Measurements from ENCODE around the gene RAB7A.
"Not testable (repeated sequence)": the region's sequence is repeated elsewhere in the genome, so short reads cannot be mapped to it uniquely, and the experiment has no call there.

The RAB7A gene

GRCh38 chr3:128712848-128713247, 13.1 kb upstream of the RAB7A start:
- DNase-seq, result no peak

DNA sequence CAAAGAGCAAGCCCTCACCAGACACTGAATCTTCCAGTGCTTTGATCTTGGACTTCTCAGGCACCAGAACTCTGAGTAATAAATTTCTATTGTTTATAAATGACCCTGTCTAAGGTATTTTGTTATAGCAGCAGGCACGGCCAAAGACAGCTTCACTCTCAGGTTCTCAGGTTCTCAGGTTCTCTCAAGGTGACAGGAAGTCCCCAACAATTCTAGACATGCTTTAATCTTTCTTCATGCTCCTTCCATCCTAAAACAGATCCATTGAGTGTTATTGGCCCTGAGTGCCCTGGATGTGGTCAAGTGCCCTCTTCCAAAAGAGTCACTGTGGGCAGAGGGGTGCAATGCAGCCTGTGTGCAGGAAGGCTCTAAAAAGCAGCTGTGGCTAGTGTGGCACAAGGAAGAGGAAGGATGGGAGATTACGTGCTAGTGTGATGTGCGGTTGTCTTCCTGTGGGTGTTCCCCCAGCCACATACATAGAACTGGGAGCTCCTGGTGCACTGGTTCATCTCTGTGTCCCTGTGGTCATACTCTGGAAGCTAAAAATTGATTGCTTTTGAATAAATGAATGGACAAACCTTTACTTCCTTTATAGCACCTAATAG, 11.0 kb upstream of the RAB7A start:
- DNase-seq, result peak; percentile 44

GRCh38 chr3:128718892-128719291, 7.1 kb upstream of the RAB7A start:
- not testable (repeated sequence) for DNase-seq

GRCh38 chr3:128720891-128721290, 5.1 kb upstream of the RAB7A start:
- no peak for DNase-seq

GRCh38 chr3:128723477-128723876, 2.5 kb upstream of the RAB7A start:
- no peak for DNase-seq

DNA sequence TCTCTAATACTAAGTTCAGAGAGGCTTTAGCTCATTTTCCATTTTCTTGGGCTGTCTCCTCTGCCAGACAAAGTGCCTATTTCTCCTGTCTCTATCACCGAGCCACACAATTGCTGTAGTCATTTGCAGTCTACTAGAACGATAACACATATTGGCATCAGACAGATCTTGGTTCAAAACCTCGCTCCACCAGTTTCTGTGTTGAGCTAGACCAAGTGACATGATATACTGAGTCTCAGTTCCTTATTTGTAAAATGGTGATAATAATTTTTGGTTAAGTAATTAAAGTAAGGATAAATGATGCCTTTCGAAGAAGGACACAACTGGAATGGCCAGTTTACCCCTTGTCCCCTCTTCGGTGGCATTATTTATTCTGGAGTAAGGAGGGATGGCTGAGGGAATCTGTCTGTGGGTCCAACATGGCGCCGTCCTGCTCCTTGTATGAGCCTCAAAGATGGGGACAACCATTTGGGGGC, 398 bp upstream of the RAB7A start:
- no peak for DNase-seq

GRCh38 chr3:128727059-128727458, 1.1 kb downstream of the RAB7A start:
- no peak for DNase-seq

DNA sequence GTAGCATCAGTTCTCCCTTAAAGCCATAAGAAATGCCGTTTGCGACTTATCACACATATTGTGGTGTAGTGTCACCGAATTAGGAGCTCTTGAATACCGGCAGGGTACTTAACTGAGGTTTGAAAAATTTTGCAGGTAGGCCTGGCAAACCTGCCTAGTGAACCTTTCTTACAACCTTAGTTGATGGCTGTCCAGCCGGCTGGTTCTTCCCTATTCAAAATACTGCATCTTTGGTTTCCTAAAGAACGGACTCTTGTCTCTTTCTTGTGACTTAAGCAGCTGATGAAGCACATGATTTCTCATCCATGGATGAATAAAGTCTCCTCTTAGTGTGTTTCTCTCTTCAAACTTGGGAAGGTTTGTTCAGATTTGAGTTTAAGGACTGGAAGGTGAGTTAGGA, 1.5 kb downstream of the RAB7A start:
- no peak for DNase-seq

DNA sequence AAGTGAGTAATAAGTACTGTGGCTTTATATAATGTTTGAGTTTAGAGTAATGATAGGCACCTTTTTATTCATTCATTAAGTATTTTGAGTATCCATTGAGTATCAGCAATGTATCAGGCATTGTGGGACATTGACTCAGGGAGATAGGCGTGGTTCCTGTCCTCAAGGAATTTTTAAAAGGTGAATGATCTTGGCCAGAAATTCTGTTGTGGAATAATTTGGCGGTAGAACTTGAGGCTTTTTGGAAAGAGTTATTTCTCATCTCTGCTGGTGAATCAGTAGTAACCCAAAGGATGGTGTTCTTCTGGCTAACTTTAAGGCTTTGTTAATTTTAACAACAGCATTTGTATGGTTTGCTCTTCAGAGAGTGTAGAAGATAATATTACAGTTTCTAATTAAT, 2.0 kb downstream of the RAB7A start:
- no peak for DNase-seq

DNA sequence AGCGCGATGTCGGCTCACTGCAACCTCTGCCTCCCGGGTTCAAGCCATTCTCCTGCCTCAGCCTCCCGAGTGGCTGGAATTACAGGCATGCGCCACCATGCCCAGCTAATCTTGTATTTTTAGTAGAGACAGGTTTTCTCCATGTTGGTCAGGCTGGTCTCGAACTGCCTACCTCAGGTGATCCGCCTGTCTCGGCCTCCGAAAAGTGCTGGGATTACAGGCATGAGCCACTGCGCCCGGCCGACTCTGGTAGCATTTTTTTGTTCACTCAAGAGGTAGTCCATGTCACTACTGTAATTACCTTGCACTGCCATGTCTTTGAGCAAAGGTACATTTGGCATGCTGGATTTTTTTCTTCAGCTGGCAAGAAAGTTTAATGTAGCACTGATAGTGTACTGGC, 2.5 kb downstream of the RAB7A start:
- not testable (repeated sequence) for DNase-seq

- no peak for DNase-seq
These were observed 4.5 kb downstream of the RAB7A start for GRCh38 chr3:128730471-128730870.

DNA sequence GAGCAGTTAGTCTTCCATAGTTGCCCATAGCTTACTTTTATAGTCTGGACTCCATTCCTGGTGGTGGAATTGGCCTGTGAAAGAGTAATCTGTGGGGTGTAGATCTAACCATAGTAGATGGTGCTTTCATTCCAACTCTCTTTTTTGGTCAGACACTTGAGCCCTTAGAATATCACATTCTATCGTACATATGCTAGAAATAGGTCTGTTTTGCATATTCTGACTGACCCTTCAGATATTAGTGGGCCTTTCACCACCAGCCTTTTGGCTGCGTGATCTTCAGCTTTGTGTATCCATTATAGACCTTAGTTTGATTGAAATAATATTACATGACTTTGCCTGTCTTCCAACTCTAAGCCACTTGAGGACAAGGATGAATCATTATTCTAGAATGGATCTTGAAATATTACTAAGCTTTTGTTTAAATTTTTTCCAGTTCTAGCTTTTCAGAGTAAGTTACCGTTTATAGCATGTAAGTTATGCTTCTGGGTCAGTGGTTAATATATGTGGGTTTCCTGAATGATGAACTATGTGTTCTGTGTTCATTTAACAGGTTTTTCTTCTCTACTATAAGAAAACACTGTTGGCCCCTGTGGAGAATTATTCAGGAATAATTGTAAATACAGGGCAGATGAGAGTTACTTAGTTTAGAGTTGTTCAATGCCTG, 8.7 kb downstream of the RAB7A start:
- no peak for DNase-seq

DNA sequence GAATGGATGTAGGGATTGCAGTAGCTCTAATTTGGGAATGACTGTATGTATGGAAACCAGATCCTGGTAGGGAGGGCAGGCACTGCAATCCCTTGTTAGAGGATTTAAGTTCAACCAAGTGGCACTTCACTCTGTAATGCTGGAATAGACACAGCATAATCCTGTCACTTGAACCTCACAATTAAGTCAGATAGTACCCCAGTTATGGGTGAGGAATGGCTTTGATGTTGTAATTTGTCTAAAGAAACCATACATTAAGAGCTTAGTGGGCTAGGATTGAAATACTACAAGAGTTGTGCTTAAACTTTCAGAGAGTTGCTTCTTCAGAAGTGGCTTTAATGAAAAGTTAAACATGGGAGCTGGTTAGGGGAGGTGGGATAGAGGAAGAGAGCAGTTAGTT, 9.3 kb downstream of the RAB7A start:
- DNase-seq, result no peak

- DNase-seq, result no peak
These were observed 9.9 kb downstream of the RAB7A start for GRCh38 chr3:128735884-128736283.

DNA sequence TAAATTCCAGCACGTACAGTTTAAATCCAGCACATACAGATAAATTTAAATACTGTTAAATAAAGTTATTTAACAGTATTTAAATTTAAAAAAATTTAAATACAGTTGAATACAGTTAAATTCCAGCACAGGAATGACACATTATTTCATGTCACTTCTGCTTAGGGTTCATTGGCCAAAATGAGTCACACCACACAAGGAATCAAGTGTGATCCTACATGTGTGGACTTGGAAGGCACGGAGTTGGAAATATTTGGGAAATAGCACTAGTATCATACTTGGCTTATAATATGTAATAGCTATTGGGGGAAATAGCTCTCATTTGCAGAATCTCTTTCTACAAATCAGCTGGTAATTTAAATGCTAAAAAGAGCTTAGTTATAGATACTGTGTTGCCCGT, 10.6 kb downstream of the RAB7A start:
- no peak for DNase-seq

DNA sequence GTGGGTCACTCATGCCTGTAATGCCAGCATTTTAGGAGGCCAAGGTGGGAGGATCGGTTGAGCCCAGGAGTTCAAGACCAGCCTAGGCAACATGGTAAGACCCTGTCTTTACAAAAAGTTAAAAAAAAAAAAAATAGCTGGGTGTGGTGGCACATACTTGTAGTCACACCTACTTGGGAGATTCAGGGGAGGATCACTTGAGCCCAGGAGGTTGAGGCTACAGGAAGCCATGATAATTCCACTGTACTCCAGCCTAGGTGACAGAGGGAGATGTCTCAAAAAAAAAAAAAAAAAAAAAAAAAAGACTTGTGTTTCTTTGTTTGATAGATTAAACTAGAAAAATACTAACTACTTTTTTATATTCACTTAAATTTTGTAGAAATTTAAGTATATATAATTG, 14.6 kb downstream of the RAB7A start:
- DNase-seq, result no peak

DNA sequence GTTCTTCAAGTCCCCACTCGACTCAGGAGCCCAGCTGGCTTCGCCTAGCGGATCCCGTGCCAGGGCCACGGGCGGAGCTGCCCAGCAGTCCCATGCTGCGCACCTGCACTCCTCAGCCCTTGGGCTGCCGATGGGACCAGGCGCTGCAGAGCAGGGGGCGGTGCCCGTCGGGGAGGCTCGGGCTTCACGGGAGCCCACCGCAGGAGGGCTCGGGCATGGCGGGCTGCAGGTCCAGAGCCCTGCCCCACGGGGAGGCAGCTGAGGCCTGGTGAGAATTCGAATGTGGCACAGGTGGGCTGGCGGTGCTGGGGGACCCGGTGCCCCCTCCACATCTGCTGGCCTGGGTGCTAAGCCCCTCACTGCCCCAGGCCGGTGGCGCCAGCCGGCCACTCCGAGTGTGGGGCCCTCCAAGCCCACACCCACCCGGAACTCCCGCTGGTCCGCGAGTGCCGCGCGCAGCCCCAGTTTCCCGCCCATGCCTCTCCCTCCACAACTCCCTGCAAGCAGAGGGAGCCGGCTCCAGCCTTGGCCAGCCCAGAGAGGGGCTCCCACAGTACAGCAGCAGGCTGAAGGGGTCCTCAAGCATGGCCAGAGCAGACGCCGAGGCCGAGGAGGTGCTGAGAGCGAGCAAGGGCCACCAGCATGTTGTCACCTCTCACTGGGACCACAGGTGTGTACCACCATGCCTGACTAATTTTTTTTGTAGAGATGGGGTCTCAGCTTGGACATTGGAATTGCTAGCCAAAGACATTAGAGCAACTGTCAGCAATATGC, 17.0 kb downstream of the RAB7A start:
- no peak for DNase-seq

DNA sequence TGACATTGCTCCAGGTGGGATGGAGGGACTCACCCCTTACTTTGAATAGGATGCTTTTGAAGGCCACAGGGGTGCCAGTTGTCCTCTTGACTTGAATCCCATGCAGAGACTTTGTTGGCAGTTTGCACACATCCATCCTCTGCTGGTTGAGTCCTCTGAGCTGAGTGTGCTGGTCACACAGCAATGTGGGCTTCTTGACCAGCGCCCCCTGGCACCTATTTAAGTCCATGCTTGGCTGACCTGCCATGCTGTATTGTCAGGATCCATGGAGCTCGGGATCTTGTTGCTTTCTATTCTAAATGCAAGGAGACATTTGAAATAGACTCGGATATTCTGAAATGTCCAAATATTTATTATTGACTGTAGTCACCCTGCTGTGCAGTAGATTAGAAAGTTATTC, 19.8 kb downstream of the RAB7A start:
- DNase-seq, result no peak

DNA sequence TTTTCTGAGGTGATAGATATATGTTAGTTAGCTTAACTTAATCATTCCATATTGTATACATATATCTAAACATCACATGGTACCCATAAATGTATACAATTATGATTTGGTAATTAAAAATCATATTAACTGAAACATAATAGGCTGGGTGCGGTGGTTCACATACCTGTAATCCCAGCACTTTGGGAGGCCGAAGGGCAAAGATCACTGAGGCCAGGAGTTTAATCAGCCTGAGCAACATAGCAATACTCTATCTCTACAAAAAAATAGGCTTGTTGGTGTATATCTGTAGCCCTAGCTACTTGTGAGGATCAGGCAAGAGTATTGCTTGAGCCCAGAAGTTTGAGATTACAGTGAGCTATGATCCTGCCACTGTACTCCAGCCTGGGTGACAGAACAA, 20.9 kb downstream of the RAB7A start:
- DNase-seq, result no peak

GRCh38 chr3:128748557-128748956, 22.6 kb downstream of the RAB7A start:
- DNase-seq, result no peak

DNA sequence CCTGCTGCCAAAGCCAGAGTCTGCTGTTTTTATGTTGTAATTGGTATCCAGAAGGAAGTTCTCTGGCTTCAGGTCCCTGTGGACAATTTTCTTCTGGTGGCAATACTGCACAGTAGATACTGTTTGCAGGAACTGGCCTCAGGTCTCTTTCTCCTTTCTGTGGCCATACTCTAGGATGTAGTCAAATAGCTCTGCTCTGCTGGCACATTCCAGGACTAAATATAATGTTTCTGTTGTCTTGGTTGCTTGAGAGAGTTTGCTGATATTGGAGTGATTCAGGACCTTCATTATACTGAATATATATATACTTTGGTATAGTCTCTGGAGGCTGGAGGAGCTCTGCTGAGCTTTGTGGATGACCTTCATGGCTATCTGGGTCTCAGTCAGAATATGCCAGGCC, 23.1 kb downstream of the RAB7A start:
- no peak for DNase-seq

DNA sequence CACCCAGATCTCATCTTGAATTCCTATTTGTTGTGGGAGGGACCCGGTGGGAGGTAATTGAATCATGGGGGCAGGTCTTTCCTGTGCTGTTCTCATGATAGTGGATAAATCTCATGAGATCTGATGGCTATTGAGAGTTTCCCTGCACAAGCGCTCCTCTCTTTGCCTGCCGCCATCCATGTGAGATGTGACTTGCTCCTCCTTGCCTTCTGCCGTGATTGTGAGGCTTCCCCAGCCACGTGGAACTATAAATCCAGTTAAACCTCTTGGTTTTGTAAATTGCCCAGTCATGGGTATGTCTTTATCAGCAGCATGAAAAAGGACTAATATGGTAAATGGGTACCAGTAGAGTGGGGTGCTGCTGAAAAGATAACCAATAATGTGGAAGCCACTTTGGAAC, 23.6 kb downstream of the RAB7A start:
- DNase-seq, result not testable (repeated sequence)

DNA sequence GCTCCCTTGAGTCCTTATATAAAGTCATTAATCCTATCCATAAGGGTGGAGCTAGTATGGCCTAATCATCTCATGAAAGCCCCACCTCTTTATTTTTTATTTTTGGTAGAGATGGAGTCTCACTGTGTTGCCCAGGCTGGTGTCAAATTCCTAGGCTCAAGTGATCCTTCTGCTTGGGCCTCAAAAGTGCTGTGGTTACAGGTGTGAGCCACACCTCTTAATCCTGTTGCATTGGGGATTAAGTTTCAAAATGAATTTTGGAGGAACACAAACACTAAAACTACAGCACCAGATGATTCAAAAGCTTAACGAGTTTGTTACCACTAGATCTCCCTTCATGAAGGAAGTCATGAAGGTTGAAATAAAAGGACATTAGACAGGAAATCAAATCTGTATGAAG, 27.7 kb downstream of the RAB7A start:
- DNase-seq, result no peak

- DNase-seq, result no peak
These were observed 34.1 kb downstream of the RAB7A start for GRCh38 chr3:128760042-128760441.

Measured in CD4-positive, alpha-beta T cell treated with Interleukin-12 subunit alpha and Interleukin-12 subunit beta, for 1 hour (primary cell).